Activated naive CD4-positive, alpha-beta T cell (primary cell): Measurements from ENCODE around the gene TICRR.
"Not testable (repeated sequence)": the region's sequence is repeated elsewhere in the genome, so short reads cannot be mapped to it uniquely, and the experiment has no call there.

ENCODE experiments used
- DNase-seq, 4 experiments: peaks; one replicate each; lab custom pipeline; 2025; lab: John Stamatoyannopoulos, UW

Gene TICRR

DNA sequence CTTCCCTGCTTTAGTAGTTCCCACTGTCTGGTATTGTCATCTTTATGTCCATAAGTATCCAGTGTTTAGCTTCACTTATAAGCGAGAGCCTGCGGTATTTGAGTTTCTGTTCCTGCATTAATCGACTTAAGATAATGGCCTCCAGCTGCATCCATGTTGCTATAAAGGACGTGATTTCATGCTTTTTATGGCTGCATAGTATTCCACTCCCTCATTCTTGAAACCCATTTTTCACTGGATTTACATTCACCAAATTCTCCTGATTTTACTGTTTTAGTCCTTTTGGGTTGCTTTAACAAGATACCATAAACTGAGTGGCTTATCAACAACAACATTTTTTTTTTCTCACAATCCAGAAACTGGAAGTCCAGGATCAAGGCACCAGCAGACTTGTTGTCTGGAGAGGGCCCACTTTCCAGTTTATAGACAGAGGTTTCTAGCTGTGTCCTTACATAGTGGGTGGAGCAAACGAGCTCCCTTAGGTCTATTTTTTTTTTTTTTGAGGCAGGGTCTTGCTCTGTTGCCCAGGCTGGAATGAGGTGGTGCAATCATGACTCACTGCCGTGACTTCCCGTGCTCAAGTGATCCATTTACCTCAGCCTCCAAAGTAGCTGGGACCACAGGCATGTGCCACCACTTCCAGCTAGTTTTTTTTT, 6.1 kb upstream of the TICRR start:
- no peak for DNase-seq

DNA sequence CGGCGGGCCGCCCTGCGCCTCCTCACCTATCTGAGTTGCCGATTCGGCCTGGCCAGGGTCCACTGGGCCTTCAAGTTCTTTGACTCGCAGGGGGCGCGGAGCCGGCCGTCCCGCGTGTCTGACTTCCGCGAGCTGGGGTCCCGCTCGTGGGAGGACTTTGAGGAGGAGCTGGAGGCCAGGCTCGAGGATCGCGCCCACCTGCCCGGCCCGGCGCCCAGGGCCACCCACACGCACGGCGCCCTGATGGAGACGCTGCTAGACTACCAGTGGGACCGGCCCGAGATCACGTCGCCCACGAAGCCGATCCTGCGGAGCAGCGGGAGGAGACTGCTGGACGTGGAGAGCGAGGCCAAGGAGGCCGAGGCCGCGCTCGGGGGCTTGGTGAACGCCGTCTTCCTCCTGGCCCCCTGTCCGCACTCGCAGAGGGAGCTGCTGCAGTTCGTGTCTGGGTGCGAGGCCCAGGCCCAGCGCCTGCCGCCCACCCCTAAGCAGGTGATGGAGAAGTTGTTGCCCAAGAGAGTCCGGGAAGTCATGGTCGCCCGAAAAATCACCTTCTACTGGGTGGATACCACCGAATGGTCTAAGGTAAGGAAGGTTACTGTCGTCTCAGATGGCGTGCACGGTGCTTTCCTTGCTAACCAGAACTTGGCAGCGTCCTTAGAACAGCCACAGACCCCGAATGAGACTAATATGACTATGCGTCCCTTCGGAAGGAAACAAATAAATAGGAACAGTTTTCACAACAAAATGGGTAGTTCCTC, 567 bp downstream of the TICRR start:
- DNase-seq = peak in 1 of 4 experiments; percentile 28

- no peak for DNase-seq
Measured at GRCh38 chr15:89576417-89576773, 1.1 kb downstream of the TICRR start.

DNA sequence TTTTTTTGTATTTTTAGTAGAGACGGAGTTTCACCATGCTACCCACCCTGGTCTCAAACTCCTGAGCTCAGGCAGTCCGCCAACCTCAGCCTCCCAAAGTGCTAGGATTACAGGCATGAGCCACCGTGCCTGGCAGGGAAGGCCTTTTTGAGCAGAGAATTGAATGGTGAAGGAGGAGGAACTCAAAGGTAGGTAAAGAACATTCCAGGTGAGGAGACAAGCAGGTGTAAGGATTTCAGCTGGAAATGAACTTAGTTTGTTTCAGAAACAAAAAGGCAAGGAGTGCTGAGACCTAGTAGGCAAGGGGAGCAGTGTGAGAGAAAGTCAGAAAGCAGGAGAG, 2.5 kb downstream of the TICRR start:
- no peak for DNase-seq

DNA sequence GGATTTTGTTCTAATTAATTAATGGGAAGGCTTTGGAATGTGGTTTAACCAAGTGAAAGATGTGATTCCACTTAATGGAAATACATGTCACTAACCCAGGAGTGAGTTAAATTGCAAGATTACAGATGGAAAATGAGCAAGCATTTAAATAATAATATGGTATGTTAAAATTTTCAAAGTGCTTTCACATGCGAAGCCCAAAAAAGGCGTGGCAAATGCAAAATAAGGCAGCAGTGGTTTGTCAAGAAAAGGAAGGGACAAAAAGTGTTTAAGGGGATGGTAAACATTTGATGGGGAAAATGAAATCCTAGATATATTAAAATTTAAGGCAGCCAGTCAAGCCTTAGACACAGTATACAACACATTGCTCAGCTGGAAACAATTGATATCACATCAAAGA, 2.9 kb downstream of the TICRR start:
- DNase-seq = no peak

DNA sequence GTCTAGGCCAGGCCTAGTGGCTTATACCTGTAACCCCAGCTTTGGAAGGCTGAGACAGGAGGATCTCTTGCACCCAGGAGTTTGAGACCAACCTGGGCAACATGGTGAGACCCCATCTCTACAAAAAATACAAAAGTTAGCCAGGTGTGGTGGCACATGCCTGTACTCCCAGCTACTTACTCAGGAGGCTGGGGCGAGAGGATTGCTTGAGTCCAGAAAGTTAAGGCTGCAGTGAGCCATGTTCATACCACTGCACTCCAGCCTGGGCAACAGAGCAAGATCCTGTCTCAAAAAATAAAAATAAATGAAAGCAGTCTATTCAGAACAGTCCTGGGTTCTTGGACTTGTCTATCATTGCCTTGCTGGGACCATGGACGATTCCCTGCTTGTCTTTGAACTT, 5.5 kb downstream of the TICRR start:
- not testable (repeated sequence) for DNase-seq

GRCh38 chr15:89586651-89587050, 11.4 kb downstream of the TICRR start:
- no peak for DNase-seq

DNA sequence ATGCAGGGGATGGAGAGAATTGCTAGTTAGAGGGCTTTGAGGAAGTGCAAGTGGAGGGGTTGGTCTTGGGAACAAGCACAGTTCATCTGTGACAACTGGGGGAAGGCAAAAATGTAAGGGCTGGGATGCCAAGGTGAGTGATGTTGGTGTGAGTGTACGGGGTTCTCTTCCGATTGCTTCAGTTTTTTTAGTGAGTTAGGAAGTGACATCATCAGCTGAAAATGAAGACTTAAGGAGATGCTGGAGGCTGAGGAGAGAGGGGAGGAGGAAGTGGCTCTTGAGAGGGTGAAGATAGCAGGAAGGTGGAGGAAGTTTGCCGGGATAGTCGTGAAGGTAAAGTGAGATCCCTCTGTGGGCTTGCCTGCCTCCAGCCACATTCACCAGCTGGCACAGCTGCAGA, 12.7 kb downstream of the TICRR start:
- no peak for DNase-seq

GRCh38 chr15:89591834-89592233, 16.6 kb downstream of the TICRR start:
- no peak for DNase-seq

- no peak for DNase-seq
Measured at GRCh38 chr15:89593018-89593417, 17.7 kb downstream of the TICRR start.

DNA sequence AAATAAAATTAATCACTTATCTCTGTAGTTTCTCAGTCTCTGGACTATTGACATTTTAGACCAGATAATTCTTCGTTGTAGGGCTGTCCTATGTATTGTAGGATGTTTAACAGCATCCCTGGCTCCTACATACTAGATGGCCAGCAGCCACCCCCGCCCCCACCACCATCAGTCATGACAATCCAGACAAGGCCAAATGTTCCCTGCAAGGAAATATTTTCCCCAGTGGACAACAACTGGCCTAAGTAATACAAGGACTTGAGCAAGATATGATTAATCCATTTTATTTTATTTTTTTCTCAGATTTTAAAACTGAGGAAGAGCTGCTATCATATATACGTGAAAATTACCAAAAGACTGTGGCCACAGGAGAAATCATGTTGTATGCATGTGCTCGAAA, 23.8 kb downstream of the TICRR start:
- no peak for DNase-seq

DNA sequence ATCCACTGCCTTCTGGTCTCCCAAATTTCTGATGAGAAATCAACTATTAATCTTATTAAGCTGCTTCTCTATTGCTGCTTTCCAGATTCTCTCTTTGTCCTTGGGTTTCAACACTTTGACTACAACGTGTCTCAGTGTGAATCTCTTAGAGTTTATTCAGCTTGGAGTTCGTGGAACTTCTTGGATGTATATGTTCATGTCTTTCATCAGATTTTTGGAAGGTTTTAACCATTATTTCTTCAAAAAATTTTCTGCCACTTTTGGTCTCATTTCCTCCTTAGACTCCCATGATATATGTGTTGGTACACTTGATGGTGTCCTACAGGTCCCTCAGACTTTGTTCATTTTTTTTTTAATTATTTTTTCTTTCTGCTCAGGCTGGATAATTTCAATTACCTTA, 36.0 kb downstream of the TICRR start:
- no peak for DNase-seq

- no peak for DNase-seq
Measured at GRCh38 chr15:89613031-89613430, 37.8 kb downstream of the TICRR start.

DNA sequence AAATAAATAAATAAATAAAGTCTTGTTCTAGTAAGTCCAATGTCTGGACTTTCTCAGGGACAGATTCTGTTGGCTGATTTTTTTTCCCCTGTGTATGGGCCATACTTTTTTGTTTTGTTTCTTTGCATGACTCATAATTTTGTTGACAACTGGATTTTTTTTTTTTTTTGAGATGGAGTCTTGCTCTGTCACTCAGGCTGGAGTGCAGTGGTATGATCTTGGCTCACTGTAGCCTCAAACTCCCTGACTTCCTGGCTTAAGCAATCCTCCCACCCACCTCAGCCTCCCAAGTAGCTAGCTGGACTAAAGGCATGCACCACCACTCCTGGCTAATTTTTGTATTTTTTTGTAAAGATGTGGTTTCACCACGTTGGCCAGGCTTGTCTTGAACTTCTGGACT, 38.9 kb downstream of the TICRR start:
- no peak for DNase-seq

DNA sequence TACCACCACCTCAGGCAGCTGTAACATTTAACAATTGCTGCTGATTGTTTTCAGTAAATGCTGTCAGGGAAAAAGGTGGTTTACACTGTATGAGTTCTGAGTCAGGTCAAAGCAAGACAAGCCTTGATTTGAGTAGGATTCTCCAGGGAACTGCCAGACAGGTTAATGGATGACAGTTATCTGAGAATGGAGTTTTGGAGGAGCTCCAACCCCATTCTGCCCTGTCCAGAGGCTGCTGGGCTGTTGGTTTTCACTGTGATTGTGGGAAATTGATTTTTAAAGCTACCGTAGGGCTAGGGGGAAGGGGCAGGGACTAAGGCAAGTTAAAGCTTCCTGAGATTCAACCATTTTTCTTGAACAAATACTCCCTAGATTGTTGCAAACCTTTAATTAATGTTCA, 39.9 kb downstream of the TICRR start:
- no peak for DNase-seq

- no peak for DNase-seq
Measured at GRCh38 chr15:89616228-89616627, 41.0 kb downstream of the TICRR start.

- no peak for DNase-seq
Measured at GRCh38 chr15:89621547-89621946, 46.3 kb downstream of the TICRR start.

DNA sequence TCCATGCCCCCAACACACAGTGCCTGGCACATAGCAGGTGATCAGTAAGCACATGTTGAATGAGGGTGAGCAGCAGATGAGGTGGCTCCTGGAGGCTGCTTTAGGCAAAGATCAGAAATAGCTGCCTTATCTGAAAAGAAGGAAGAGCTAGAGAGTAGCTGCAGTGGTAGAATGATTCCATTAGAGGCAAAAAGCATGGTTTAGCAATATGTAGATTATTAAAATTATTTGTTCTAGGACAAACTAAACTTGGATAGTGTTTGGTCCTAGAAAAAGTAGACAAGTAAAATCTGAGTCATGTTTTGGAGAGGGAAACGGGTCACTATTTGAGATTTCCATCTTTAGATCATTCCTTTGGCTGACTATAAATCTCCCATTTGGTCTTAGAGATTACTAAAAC, 47.9 kb downstream of the TICRR start:
- DNase-seq = no peak

- DNase-seq = no peak
Measured at GRCh38 chr15:89625716-89626115, 50.4 kb downstream of the TICRR start.

- DNase-seq = no peak
Measured at GRCh38 chr15:89627256-89627970, 52.1 kb downstream of the TICRR start.

DNA sequence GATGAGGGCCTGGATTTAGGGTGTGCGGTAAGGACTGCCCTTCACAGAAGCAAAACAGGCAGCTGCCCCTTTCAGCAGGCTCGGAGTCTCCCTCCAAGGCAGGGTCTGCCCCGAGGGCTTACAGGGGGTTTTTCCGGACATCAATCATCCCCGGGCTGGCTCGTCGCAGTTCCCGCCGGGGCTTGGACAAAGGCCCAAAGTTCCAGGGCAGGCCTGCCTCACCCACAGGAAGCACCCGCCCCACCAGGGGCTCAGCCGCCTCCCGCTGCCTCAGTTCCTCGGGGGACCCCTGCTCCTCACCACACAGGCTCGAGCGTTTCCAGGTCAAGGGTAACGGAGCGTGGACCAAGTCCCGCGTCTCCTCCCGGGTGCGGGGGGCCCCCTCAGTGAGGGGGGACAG, 53.0 kb downstream of the TICRR start:
- no peak for DNase-seq

GRCh38 chr15:89628806-89629715, 53.8 kb downstream of the TICRR start:
- no peak for DNase-seq
